ENCODE results near the gene NRN1L.

NRN1L gene

DNA sequence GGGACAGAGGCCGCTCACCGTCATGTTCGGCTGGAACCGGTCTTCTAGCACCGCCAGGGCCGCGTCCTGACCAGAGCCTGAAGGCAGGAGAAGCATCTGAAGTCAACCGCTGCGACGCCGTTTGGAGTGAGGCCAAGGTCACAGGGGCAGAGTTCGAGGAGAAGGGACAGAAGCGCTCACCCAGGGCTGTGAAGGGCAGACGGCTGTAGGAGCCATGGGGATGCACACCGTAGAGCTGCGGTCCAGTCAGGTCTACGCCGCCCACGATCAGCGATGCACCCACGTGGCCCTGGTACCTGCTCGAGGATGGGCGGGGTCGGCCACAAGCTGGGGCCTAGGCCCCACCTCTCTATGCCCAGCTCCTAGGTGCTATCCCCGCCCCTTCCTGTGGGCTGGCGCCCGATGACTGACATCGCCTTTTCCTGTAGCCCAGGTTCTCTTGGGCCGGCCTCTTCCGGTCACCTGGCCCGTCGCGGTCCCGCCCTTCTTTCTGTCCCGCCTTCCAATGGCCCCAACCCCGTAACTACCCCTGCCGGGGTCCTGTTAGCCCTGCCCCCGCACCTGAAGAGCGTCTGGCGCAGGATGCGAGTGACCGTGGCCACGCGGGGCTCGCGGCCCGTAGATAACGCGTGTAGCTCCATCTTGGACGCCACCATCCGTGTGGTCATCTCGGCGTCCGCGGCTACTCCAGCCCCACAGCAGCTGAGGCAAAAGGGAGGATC, 50.9 kb downstream of the NRN1L start:
- DNase-seq (ENCODE audit: extremely low spot score): peak; percentile 97
- CTCF ChIA-PET: interaction anchor here (0.5 to 1.4 kb wide), 4 partner anchors 70 to 415 kb away, joined by 3 read pairs; no protein-coding TSS in a partner anchor
- POLR2A ChIA-PET: interaction anchor here (0.7 to 2.4 kb wide), 20 partner anchors 8 to 269 kb away, joined by 3 to 12 read pairs (median 4); partner anchors contain the start of genes C16orf86, ENKD1, LCAT and NUTF2
- TF ChIP-seq CTBP1 (IDR thresholded peaks at IDR 0.05; ENCODE audit: borderline replicate concordance) (no peak), FOXA1 (IDR thresholded peaks at IDR 0.05) (no peak), ARNT (IDR thresholded peaks at IDR 0.05) (no peak), L3MBTL2 (conservative IDR thresholded peaks at IDR 0.05) (peak; percentile 73), LEF1 (IDR thresholded peaks at IDR 0.05; ENCODE audit: borderline replicate concordance) (no peak), SUZ12 (IDR thresholded peaks at IDR 0.05) (no peak), HDGF (IDR thresholded peaks at IDR 0.05; ENCODE audit: borderline replicate concordance) (no peak), ELF4 (IDR thresholded peaks at IDR 0.05) (no peak), BHLHE40 (IDR thresholded peaks at IDR 0.05; ENCODE audit: borderline replicate concordance) (no peak), ZNF384 (IDR thresholded peaks at IDR 0.05) (no peak), SP1 (IDR thresholded peaks at IDR 0.05) (no peak)
- TF ChIP-seq, protein P1, sequence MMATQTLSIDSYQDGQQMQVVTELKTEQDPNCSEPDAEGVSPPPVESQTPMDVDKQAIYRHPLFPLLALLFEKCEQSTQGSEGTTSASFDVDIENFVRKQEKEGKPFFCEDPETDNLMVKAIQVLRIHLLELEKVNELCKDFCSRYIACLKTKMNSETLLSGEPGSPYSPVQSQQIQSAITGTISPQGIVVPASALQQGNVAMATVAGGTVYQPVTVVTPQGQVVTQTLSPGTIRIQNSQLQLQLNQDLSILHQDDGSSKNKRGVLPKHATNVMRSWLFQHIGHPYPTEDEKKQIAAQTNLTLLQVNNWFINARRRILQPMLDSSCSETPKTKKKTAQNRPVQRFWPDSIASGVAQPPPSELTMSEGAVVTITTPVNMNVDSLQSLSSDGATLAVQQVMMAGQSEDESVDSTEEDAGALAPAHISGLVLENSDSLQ (IDR thresholded peaks at IDR 0.05): peak; percentile 98
